Right hindlimb (tissue), 1 donor: ENCODE data around the gene NOC2L.

Experiments used
- DNase-seq: peaks from one replicate; pipeline ENCODE4 v3.0.0-alpha.2; 2018

Gene NOC2L

GRCh38 chr1:941015-941587, 18.0 kb downstream of the NOC2L start:
- DNase-seq: no peak

GRCh38 chr1:940107-941014, 18.7 kb downstream of the NOC2L start:
- DNase-seq: peak; percentile 88

GRCh38 chr1:939511-940106, 19.4 kb downstream of the NOC2L start:
- DNase-seq: no peak

- DNase-seq: no peak
These were observed 20.2 kb downstream of the NOC2L start for GRCh38 chr1:938711-939489.

- DNase-seq: no peak
These were observed 20.9 kb downstream of the NOC2L start for GRCh38 chr1:938088-938683.

- DNase-seq: no peak
These were observed 21.5 kb downstream of the NOC2L start for GRCh38 chr1:937521-937920.

- DNase-seq: no peak
These were observed 22.4 kb downstream of the NOC2L start for GRCh38 chr1:936348-937264.

GRCh38 chr1:935751-936231, 23.3 kb downstream of the NOC2L start:
- peak; percentile 65 for DNase-seq

GRCh38 chr1:934991-935750, 23.9 kb downstream of the NOC2L start:
- DNase-seq: no peak

GRCh38 chr1:933603-933940, 25.5 kb downstream of the NOC2L start:
- no peak for DNase-seq

- no peak for DNase-seq
These were observed 26.1 kb downstream of the NOC2L start for GRCh38 chr1:932776-933602.

- no peak for DNase-seq
These were observed 26.9 kb downstream of the NOC2L start for GRCh38 chr1:932173-932510.

- no peak for DNase-seq
These were observed 27.5 kb downstream of the NOC2L start for GRCh38 chr1:931380-932172.

- DNase-seq: no peak
These were observed 28.4 kb downstream of the NOC2L start for GRCh38 chr1:930633-931138.

- DNase-seq: no peak
These were observed 29.1 kb downstream of the NOC2L start for GRCh38 chr1:929712-930632.

GRCh38 chr1:928825-929661, 30.0 kb downstream of the NOC2L start:
- no peak for DNase-seq

- no peak for DNase-seq
These were observed 31.3 kb downstream of the NOC2L start for GRCh38 chr1:927748-928147.
